GM18873 (cell line): ENCODE results near the gene PGM1.
"Not testable (repeated sequence)": the region's sequence is repeated elsewhere in the genome, so short reads cannot be mapped to it uniquely, and the experiment has no call there.

ENCODE experiments used
- ATAC-seq: cut with Tn5 transposase; IDR thresholded peaks from one replicate; pipeline ENCODE4 v1.9.1; 2021; ENCODE audit warnings: mild to moderate bottlenecking, moderate library complexity, moderate number of reproducible peaks; ENCODE audit not compliant: unreplicated experiment, low FRiP score

The PGM1 gene

GRCh38 chr1:63593303-63593885 is at the start of gene PGM1:
Gene PGM1, plus strand, starts transcription at chr1:63593411. Its CDS starts 78 bp downstream, at chr1:63593489.
- peak; percentile 59 for ATAC-seq

DNA sequence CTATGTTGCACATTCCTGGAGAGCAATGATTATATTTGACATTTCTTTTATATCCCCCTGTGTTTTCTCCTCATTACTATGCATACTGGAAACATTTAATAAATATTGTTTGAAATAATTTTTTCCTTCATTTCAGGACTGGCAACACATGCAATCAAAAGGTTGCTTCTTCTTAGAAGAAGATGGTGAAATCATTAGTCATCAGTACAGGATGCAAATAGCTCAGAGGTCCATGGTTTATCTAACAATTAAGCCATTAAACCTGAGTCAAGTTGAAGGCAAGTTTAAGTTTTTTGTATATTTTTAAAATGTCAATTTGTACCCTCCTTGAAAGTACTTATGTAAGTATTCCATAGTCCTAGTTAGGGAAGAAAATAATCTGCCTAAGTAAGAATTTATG is 47.4 kb upstream of the PGM1 start:
- ATAC-seq = no peak

GRCh38 chr1:63547621-63548294 is 45.5 kb upstream of the PGM1 start:
- no peak for ATAC-seq

GRCh38 chr1:63548303-63548702 is 44.9 kb upstream of the PGM1 start:
- no peak for ATAC-seq

- no peak for ATAC-seq
Measured at GRCh38 chr1:63548877-63549276, 44.3 kb upstream of the PGM1 start.

GRCh38 chr1:63555480-63555879 is 37.7 kb upstream of the PGM1 start:
- ATAC-seq = no peak

GRCh38 chr1:63557365-63557987 is 35.7 kb upstream of the PGM1 start:
- no peak for ATAC-seq

DNA sequence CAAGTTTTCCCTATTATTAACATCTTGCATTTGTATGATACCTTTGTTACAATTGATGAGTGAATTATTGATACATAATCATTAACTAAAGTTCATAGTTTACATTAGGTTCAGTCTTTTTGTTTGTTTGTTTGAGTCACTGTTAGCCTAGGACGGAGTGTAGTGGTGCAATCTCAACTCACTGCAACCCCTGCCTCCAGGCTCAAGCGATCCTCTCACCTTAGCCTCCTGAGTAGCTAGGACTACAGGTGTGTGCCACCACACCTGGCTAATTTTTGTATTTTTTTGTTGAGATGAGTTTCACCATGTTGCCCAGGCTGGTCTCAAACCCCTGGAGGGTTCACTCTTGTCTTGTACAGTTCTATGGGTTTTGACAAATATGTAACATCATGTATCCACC is 33.9 kb upstream of the PGM1 start:
- no peak for ATAC-seq

DNA sequence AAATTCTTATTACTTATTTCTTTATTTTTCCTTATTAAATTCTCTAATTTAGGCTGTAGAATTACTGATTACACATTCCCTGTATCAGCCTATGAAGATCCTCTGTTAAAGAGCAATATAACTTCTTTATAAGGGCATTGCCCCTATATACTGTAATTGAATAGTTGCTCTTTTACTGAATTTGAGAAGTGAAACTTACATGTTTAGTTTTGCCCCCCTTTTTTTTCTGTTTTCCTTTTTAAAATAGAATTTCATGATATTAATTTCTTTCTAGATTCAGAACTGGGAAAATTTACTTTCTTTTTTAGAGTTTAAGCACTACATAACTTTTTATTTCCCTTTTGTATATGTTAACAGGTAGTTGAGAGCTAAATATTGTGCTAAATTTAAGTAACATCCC is 29.5 kb upstream of the PGM1 start:
- no peak for ATAC-seq

DNA sequence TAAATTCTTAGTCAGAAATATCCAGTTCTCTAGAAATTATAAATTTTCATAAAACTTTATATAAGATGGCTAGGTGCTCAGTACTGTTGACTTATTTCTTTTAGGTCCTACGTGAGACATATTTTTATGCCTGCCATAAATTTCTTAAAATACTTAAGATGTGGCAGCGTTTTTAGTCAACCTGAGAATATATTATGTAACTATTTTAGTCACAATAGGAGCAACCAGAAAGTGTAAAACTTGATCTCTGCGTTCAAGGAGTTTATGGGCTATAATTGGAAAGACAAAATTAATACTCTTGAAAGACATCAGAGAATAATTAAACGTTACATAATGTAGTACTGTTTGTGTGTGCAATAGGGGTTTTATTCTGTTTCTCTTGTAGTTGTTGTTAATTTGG is 24.1 kb upstream of the PGM1 start:
- ATAC-seq = no peak

DNA sequence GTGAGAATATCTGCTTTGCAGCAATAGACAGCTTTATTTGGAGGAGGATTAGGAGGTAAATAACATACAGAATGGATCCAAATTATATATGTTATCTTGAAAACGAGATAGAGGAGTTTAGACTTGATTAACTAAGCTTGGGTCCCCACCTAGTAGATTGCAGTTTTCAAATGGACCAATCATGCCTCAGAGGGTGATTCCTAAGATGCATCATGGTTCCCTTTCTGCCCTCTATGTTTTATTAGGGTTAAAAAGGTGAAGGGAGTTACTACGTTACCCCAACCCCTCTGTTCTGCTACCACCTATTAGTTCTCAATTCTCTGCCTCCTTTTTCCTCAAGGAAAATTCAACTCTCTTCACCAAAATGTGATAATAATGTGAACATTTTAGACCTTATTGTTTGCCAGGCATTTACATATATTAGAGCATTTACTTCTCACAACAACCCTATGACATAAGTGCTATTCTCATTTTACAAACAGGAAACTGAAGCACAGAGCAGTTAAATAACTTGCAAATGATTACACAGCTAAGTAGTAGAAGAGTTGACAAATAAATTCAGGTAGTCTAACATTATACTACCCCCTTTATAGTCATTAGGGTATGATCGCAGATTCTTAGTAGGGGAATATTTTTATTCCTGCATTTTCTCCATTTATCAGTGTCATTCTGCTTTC is 23.4 kb upstream of the PGM1 start:
- no peak for ATAC-seq

GRCh38 chr1:63572686-63573085 is 20.5 kb upstream of the PGM1 start:
- ATAC-seq = not testable (repeated sequence)

- ATAC-seq = not testable (repeated sequence)
Measured at GRCh38 chr1:63574203-63574796, 18.9 kb upstream of the PGM1 start.

DNA sequence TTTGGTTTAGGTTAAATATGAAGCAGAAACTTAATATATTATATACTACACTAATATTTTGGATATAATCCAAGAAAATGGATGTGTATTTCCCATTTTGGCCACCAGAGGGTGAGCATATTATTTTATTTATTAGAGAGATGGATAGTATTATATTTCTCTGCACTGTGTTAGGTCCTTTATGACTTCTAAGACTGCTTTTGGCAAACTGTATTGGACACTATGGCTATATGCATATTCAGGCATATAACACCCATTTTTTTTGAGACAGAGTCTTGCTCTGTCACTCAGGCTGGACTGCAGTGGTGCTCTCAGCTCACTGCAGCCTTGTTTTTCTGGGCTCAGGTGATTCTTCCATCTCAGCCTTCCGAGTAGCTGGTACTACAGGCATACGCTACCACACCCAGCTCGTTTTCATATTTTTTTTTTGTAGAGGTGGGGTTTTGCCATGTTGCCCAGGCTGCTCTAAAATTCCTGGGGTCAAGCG is 17.8 kb upstream of the PGM1 start:
- no peak for ATAC-seq

DNA sequence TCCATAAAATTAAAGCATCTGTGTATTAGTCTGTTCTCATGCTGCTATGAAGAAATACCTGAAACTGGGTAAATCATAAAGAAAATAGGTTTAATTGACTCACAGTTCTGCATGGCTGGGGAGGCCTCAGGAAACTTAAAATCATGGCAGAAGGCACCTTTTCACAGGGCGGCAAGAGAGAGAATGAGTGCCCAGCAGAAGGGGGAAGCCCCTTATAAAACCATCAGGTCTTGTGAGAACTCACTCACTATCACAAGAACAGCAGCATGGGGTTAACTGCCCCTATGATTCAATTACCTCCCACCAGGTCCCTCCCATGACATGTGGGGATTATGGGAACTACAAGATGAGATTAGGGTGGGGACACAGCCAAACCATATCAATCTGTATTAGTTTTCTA is 6.9 kb upstream of the PGM1 start:
- ATAC-seq = not testable (repeated sequence)

DNA sequence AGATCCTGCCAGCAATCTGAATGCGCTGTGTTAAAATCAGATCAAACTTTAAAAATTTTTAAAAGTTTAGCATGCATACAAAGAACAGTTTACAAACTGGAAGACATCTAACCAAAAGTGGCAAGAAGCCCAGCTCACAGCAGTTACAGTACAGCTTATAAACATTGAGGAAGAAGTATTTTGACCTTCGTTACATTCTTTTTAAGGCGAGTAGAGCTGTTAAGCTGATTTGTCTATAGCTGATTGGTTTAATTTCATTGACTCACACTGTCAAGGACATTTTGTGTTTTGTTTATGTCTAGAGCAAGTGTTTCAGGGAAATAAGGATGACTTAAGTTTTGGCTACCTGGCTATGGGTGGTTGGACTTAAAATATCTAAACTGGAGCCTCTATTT is 3.0 kb upstream of the PGM1 start:
- ATAC-seq = no peak

DNA sequence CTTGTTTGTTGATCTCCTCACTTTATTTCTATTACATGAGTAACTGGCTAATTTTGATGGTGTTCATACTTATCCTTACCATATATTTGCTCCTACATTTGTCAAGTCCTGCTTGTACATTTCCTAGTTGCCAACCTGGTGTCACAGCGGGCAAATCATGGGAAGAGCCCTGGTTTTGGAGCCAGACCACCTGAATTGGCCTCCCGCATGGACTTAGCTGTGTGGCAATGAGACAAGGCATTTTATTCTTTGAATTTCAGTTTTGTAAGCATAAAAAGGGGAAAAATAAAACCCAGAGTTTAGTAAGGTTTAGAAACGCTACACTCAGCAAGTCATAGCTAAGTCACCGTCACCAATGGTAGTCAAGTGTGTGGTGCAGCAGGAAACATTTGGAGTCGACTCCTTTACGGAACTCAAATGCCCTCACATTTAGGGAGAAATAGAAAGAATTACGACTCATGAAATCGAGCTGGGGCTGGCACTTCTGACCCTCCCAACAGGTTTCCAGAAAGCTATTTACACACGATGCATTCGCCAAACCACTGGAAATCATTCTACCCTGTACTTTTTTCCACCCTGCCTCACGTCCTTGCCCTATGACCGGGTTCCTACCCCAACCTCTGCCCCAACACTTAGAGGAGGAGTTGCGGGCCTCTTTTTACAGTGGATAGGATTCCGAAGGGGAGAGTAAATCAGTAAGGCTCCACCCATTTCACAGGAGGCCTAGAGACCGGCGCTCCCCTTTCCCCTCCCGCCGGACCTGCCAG is 492 bp upstream of the PGM1 start:
- no peak for ATAC-seq

GRCh38 chr1:63593886-63594605 is 835 bp downstream of the PGM1 start:
- ATAC-seq = peak; percentile 38

GRCh38 chr1:63595435-63595834 is 2.2 kb downstream of the PGM1 start:
- no peak for ATAC-seq

DNA sequence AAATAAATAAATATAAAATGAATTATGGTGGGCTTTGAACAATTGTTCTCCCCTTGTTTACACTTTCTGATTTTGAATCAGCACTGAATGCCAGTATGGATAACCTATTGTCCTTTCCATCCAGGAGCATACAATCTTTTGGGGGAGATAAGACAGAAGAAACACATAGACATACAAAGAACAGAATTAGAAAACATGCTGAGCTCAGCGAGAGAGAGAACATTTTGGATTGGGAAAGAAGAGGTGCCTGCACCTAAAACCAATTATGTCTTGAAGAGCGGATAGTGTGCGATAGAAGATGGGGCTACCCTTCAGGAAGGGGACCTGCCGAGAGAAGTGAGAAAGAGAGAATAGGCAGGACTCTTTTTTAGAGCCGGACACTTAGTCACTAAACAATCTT is 6.6 kb downstream of the PGM1 start:
- no peak for ATAC-seq
